H1 (cell line): Measurements from ENCODE around the gene L3MBTL2.

Source experiments
- CTCF ChIP-seq, 3 experiments: IDR thresholded peaks; 1 replicate in 2 of 3; 2 replicates in 1 of 3; pipeline versions ENCODE4 v1.5.1 to v1.6.1; 2011; ENCODE audit warnings: low read length in 3 of 3, mild to moderate bottlenecking in 3 of 3, inconsistent platforms in 2 of 3, low read depth in 1 of 3, moderate library complexity in 1 of 3; ENCODE audit not compliant: insufficient read depth in 1 of 3; ENCODE audit errors: control extremely low read depth in 1 of 3
- POLR2A ChIP-seq, 2 experiments: IDR thresholded peaks; 1 replicate in 1 of 2; 2 replicates in 1 of 2; pipeline ENCODE4 v1.6.1; 2011; ENCODE audit warnings: low read depth in 2 of 2, low read length in 2 of 2, mild to moderate bottlenecking in 2 of 2; ENCODE audit errors: control extremely low read depth in 1 of 2

- no peak for TF ChIP-seq CTCF (IDR thresholded peaks at IDR 0.05; ENCODE audit: control extremely low read depth in 1 of 3, insufficient read depth in 1 of 3, low read depth in 1 of 3, low read length in 3 of 3)
- no peak for TF ChIP-seq POLR2A (IDR thresholded peaks at IDR 0.05; ENCODE audit: control extremely low read depth in 1 of 2, low read depth in 2 of 2, low read length in 2 of 2)
These were observed 75.0 kb downstream of the L3MBTL2 start for GRCh38 chr22:41280065-41280464.
